KOPT-K1 (cell line): ENCODE data around the gene NDUFS6.
"Not testable (repeated sequence)": the region's sequence is repeated elsewhere in the genome, so short reads cannot be mapped to it uniquely, and the experiment has no call there.

Experiments
- H3K27ac ChIP-seq: fragments of 200-600 bp; sonication (generic); 2 replicates; pipeline ENCODE4 v1.5.1; 2016; ENCODE audit warnings: antibody characterized with exemption, mild to moderate bottlenecking, low read depth, low read length; ENCODE audit not compliant: poor library complexity, severe bottlenecking
- H3K36me3 ChIP-seq: fragments of 200-600 bp; sonication (generic); 2 replicates; pipeline ENCODE4 v1.5.1; 2017; ENCODE audit warnings: antibody characterized with exemption, mild to moderate bottlenecking, low read length, moderate library complexity; ENCODE audit not compliant: insufficient read depth
- H3K9me3 ChIP-seq: fragments of 200-600 bp; sonication (generic); 2 replicates; pipeline ENCODE4 v1.5.1; 2017; ENCODE audit warnings: antibody characterized with exemption, low read length, mild to moderate bottlenecking; ENCODE audit not compliant: insufficient read depth, poor library complexity, severe bottlenecking

NDUFS6 gene

GRCh38 chr5:1806199-1806598 lies 5.0 kb downstream of the NDUFS6 start:
- H3K27ac ChIP-seq: no peak overlapping the region
- H3K36me3 ChIP-seq: peaks cover 88% of the 10 kb centered on the region
- H3K9me3 ChIP-seq: no peaks in the 10 kb centered on the region

- no peak overlapping the region for H3K27ac ChIP-seq
- no peaks in the 10 kb centered on the region for H3K9me3 ChIP-seq
- H3K36me3 ChIP-seq: peaks cover 96% of the 10 kb centered on the region
These were observed 5.8 kb downstream of the NDUFS6 start for GRCh38 chr5:1806974-1807373.

- Histone ChIP-seq H3K27ac (no peak overlapping the region), H3K9me3 (no peaks in the 10 kb centered on the region), H3K36me3 (peaks cover 100% of the 10 kb centered on the region)
These were observed 6.4 kb downstream of the NDUFS6 start for GRCh38 chr5:1807451-1808185.

GRCh38 chr5:1808439-1808838 lies 7.2 kb downstream of the NDUFS6 start:
- H3K9me3 ChIP-seq: no peaks in the 10 kb centered on the region
- H3K36me3 ChIP-seq: peaks cover 100% of the 10 kb centered on the region
- H3K27ac ChIP-seq: no peak overlapping the region

GRCh38 chr5:1809416-1810035 lies 8.3 kb downstream of the NDUFS6 start:
- Histone ChIP-seq H3K36me3 (peaks cover 100% of the 10 kb centered on the region), H3K9me3 (no peaks in the 10 kb centered on the region), H3K27ac (no peak overlapping the region)

GRCh38 chr5:1810581-1811101 lies 9.4 kb downstream of the NDUFS6 start:
- H3K36me3 ChIP-seq: peaks cover 100% of the 10 kb centered on the region
- no peak overlapping the region for H3K27ac ChIP-seq
- no peaks in the 10 kb centered on the region for H3K9me3 ChIP-seq

- H3K27ac ChIP-seq: no peak overlapping the region
- peaks cover 100% of the 10 kb centered on the region for H3K36me3 ChIP-seq
- no peaks in the 10 kb centered on the region for H3K9me3 ChIP-seq
These were observed 13.2 kb downstream of the NDUFS6 start for GRCh38 chr5:1814183-1815020.

- Histone ChIP-seq H3K9me3 (no peaks in the 10 kb centered on the region), H3K27ac (no peak overlapping the region), H3K36me3 (peaks cover 100% of the 10 kb centered on the region)
These were observed 14.0 kb downstream of the NDUFS6 start for GRCh38 chr5:1815071-1815786.

- no peaks in the 10 kb centered on the region for H3K9me3 ChIP-seq
- no peak overlapping the region for H3K27ac ChIP-seq
- peaks cover 100% of the 10 kb centered on the region for H3K36me3 ChIP-seq
These were observed 14.7 kb downstream of the NDUFS6 start for GRCh38 chr5:1815881-1816292.

GRCh38 chr5:1816495-1817089 lies 15.4 kb downstream of the NDUFS6 start:
- peaks cover 100% of the 10 kb centered on the region for H3K36me3 ChIP-seq
- H3K9me3 ChIP-seq: not testable (repeated sequence)

GRCh38 chr5:1817261-1818043 lies 16.2 kb downstream of the NDUFS6 start:
- Histone ChIP-seq H3K9me3 (no peaks in the 10 kb centered on the region), H3K36me3 (peaks cover 100% of the 10 kb centered on the region), H3K27ac (no peak overlapping the region)

More at GRCh38 chr5:1816495-1817089, 15.4 kb downstream of the NDUFS6 start:
- not testable (repeated sequence) for H3K27ac ChIP-seq

GRCh38 chr5:1818784-1819183 lies 17.6 kb downstream of the NDUFS6 start:
- Histone ChIP-seq H3K27ac (no peak overlapping the region), H3K9me3 (no peaks in the 10 kb centered on the region), H3K36me3 (peaks cover 97% of the 10 kb centered on the region)

GRCh38 chr5:1819458-1819857 lies 18.3 kb downstream of the NDUFS6 start:
- no peak overlapping the region for H3K27ac ChIP-seq
- H3K36me3 ChIP-seq: peaks cover 95% of the 10 kb centered on the region
- no peaks in the 10 kb centered on the region for H3K9me3 ChIP-seq

GRCh38 chr5:1820381-1820780 lies 19.2 kb downstream of the NDUFS6 start:
- Histone ChIP-seq H3K36me3 (peaks cover 90% of the 10 kb centered on the region), H3K9me3 (no peaks in the 10 kb centered on the region)

More at GRCh38 chr5:1820381-1820780, 19.2 kb downstream of the NDUFS6 start:
- no peak overlapping the region for H3K27ac ChIP-seq
